ENCODE measurements around the gene DNER. TPM values are rescaled to one million over a fixed set of nuclear protein-coding genes. Genes with fewer than 3 reads are reported as not detected.

Gene DNER
- total RNA-seq, 1 donor from 2014 or later, result not detected

DNA sequence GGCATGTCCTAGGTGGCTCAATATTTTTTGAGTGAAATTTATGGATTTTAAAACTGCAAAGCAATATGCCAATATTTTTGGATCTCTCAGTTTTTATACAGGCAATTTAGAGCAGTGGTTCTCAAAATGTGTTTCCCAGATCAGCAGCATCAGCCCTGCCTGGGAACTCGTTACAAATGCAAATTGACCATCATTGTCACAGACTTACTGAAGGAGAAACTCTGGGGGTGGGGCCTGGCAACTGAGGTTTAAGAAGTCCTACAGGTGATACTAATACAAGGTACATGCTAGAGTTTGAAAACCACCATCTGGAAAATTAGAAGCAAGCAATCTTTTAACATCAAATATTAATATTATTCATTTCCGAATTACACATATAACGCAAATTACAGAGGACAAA lies 227.7 kb downstream of the DNER start:
- TF ChIP-seq, protein P1, sequence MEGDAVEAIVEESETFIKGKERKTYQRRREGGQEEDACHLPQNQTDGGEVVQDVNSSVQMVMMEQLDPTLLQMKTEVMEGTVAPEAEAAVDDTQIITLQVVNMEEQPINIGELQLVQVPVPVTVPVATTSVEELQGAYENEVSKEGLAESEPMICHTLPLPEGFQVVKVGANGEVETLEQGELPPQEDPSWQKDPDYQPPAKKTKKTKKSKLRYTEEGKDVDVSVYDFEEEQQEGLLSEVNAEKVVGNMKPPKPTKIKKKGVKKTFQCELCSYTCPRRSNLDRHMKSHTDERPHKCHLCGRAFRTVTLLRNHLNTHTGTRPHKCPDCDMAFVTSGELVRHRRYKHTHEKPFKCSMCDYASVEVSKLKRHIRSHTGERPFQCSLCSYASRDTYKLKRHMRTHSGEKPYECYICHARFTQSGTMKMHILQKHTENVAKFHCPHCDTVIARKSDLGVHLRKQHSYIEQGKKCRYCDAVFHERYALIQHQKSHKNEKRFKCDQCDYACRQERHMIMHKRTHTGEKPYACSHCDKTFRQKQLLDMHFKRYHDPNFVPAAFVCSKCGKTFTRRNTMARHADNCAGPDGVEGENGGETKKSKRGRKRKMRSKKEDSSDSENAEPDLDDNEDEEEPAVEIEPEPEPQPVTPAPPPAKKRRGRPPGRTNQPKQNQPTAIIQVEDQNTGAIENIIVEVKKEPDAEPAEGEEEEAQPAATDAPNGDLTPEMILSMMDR (IDR thresholded peaks at IDR 0.05), result no peak
- Mint-ChIP-seq H3K9me3 (peaks cover 6% of the 10 kb centered on the region), H3K4me3 (no peak overlapping the region), H3K4me1 (no peaks in the 10 kb centered on the region), H3K27ac (no peak overlapping the region), H3K36me3 (ENCODE audit: low read depth) (no peaks in the 10 kb centered on the region), H3K27me3 (no peaks in the 10 kb centered on the region)
- intact Hi-C loops (cut with micrococcal nuclease), result no loop called here
- ChIA-PET POLR2A (no interaction called here), CTCF (no interaction called here)
- ATAC-seq (ENCODE audit: low read depth) (no peak), DNase-seq (no peak)

DNA sequence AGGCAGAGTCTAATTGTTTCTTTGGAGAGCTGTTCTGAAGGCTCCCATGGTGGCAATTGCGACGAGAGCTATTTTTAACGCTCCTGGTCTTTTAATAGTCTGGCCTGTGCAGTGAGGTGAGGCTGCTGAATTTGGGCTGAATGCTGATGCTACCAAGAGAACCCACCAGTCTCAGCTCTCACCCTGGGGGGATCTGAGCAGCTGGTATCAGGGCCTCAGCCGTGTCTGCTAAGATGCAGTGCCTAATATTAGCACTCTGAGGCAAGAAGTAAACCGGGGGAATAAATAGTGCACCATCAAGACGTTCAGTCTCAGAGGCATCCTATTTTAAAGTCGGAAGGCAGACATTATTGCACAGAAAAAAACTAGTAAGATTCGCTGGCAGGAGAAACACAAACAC lies 228.5 kb downstream of the DNER start:
- Mint-ChIP-seq H3K4me3 (no peak overlapping the region), H3K36me3 (ENCODE audit: low read depth) (no peaks in the 10 kb centered on the region), H3K4me1 (no peaks in the 10 kb centered on the region), H3K27me3 (no peaks in the 10 kb centered on the region), H3K27ac (no peak overlapping the region), H3K9me3 (peaks cover 6% of the 10 kb centered on the region)
- CTCF ChIA-PET, result no interaction called here
- intact Hi-C loops (cut with micrococcal nuclease), result no loop called here
- ATAC-seq (ENCODE audit: low read depth), result no peak
- DNase-seq, result no peak
- POLR2A ChIA-PET, result no interaction called here
- TF ChIP-seq, protein P1 (IDR thresholded peaks at IDR 0.05), result no peak

DNA sequence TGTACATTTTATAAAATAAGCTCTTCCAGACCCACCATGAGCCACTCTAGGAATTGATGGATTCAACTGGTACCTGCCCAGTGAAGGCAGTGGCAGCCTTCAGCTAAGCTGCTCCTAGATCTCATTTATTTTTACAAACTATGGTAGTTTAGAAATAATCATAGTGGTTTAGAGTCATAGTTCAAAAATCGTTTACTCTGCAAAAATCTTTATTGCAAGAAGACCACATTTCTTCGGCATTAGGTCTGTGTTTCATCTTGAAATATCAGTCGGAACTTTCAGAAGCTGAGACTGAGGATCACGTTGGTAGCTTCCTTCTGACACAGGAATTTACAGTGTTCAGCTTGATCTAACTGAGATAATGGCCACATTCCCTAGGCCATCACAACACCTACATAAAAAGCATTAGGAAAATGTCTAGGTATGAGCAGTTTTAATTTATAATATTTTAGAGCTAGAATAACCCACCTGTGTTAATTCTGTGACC lies 237.0 kb downstream of the DNER start:
- Mint-ChIP-seq H3K4me3 (no peak overlapping the region), H3K9me3 (no peaks in the 10 kb centered on the region), H3K4me1 (no peaks in the 10 kb centered on the region), H3K36me3 (ENCODE audit: low read depth) (no peaks in the 10 kb centered on the region), H3K27ac (no peak overlapping the region), H3K27me3 (peaks cover 5% of the 10 kb centered on the region)
- ATAC-seq (ENCODE audit: low read depth) (no peak), DNase-seq (no peak)
- intact Hi-C loops (cut with micrococcal nuclease), result no loop called here
- CTCF ChIA-PET, result no interaction called here
- POLR2A ChIA-PET, result no interaction called here
- TF ChIP-seq, protein P1 (IDR thresholded peaks at IDR 0.05), result no peak

DNA sequence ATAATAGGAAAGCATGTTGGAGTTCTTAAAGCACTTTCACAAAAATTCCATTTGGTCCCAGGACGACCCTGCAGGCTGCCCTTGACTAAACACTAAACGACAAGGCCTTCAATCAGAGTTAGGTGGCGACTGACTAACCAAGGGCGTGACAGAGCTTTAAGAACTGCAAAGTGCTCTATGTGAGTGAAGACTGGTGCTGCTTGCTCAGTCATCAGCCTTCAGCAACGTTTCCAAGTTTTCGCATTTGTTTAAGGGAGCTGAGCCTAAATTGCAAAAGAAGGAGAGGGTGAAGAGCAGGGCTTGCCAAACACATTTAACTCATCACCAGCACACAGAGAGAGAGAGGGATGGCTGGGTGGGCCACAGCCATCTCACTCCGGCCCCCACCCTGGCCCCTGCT lies 238.6 kb downstream of the DNER start:
- Mint-ChIP-seq H3K9me3 (no peaks in the 10 kb centered on the region), H3K4me1 (no peaks in the 10 kb centered on the region), H3K36me3 (ENCODE audit: low read depth) (no peaks in the 10 kb centered on the region), H3K4me3 (no peak overlapping the region), H3K27me3 (peaks cover 5% of the 10 kb centered on the region), H3K27ac (no peak overlapping the region)
- ChIA-PET POLR2A (no interaction called here), CTCF (no interaction called here)
- TF ChIP-seq, protein P1 (IDR thresholded peaks at IDR 0.05), result no peak
- intact Hi-C loops (cut with micrococcal nuclease), result no loop called here
- DNase-seq (no peak), ATAC-seq (ENCODE audit: low read depth) (no peak)

DNA sequence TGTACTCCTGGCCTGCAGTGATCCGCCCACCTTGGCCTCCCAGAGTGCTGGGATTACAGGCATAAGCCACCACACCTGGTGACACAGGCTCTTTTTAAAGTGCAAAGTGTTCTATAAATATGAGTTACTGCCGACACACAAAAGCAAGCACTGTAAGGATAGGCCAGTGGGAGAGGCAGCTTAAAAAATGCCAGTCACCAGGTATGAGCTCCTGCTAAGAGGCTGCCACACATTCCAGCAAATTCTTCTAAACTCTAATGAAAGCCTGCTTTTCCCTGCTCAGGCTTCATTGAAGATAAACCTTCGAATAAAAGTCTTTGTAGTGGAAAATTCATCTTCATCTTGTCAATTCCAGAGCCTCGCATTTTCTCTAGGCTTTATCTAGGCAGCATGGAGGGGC lies 240.2 kb downstream of the DNER start:
- intact Hi-C loops (cut with micrococcal nuclease), result no loop called here
- Mint-ChIP-seq H3K4me3 (no peak overlapping the region), H3K27ac (no peak overlapping the region), H3K4me1 (no peaks in the 10 kb centered on the region), H3K36me3 (ENCODE audit: low read depth) (no peaks in the 10 kb centered on the region), H3K27me3 (peaks cover 3% of the 10 kb centered on the region), H3K9me3 (no peaks in the 10 kb centered on the region)
- ChIA-PET POLR2A (no interaction called here), CTCF (no interaction called here)
- no peak for ATAC-seq (ENCODE audit: low read depth)
- TF ChIP-seq, protein P1 (IDR thresholded peaks at IDR 0.05), result no peak
- DNase-seq, result no peak
